Islet precursor cell (in vitro differentiated cells): ENCODE results near the gene MYH7.
"Not testable (repeated sequence)": the region's sequence is repeated elsewhere in the genome, so short reads cannot be mapped to it uniquely, and the experiment has no call there.

ENCODE experiments used
- DNase-seq: peaks from one replicate; pipeline ENCODE4 v3.0.0-alpha.2; 2018

The MYH7 gene

DNA sequence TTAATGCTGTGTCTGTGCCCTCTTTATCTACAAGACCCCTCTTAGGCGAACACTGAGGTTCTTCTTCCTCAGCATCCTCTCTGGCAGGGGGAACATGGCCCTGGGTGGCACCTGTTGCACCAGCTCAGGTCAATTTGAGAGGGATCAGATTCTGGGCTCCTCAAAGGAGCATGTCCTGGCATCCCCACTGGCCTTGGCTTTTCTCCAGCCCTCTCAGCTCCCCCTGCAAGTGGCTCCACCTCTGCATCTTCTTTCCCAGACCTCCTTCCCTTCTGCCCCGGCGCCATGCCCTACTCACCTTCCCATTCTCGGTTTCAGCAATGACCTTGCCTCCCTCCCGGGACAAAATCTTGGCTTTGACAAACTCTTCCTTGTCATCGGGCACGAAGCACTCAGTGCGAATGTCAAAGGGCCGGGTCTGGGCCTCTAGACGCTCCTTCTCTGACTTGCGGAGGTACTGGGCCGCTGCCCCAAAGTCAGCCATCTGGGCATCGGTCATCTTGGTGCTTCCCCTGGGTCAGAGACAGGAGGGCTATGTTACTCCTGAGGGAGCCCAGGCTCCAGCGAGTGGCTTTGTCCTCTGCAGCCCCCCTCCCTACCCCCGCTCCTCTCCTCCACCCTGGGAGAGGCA lies 28.6 kb downstream of the MYH7 start:
- DNase-seq: no peak

DNA sequence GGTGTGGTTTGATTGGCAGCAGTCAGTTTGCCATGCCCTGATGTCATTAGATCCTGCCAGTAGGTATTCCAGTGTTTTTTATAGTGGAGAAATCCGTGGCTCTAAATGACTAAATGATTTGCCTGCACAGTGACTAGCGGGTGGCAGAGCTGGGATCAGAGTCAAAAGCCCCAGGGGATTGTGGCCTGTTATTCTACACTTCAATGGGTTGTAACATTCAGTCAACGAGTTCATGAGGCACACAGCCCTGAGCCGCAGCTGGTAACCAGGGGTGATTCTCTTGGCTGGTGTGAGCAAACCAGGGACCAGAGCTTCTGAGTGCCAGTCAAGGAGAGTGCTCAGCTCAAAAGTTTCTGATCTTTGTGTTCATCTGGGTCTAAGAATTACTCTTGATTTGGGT lies 29.2 kb downstream of the MYH7 start:
- DNase-seq: no peak

DNA sequence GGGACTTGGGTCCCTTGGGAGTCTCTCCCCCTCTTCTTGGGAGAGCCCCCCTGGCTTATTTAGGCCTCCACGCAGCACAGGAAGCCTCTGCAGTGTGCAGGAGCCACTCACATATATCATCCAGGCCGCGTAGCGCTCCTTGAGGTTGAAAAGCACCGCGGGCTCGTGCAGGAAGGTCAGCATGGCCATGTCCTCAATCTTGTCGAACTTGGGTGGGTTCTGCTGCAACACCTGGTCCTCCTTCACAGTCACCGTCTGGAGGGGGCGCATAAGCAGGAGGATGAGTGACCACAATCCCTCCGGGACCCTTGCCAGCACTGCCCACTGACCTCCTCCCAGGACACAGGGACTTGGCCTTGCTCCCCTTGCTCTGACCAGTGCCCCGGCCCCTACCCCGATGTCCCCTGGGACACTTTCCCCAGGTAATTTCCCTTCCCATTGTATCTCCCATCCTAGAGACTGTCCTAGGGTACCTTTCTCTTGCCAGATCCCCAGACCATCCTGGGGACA lies 29.9 kb downstream of the MYH7 start:
- DNase-seq: no peak

DNA sequence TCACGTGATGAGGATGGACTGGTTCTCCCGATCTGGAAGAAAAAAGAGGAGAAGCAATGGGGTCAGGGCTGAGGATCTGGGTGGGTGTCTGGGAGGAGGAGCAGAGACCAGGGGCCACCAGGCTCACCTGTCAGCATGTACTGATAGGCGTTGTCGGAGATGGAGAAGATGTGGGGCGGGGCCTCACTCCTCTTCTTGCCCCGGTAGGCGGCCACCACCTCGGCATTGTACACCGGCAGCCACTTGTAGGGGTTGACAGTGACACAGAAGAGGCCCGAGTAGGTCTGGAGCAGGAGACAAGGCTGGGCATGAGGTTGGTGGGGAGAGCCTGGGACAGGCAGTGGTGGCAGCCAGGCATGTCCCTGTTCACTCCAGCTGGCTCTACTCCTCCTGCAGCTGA lies 30.4 kb downstream of the MYH7 start:
- no peak for DNase-seq

DNA sequence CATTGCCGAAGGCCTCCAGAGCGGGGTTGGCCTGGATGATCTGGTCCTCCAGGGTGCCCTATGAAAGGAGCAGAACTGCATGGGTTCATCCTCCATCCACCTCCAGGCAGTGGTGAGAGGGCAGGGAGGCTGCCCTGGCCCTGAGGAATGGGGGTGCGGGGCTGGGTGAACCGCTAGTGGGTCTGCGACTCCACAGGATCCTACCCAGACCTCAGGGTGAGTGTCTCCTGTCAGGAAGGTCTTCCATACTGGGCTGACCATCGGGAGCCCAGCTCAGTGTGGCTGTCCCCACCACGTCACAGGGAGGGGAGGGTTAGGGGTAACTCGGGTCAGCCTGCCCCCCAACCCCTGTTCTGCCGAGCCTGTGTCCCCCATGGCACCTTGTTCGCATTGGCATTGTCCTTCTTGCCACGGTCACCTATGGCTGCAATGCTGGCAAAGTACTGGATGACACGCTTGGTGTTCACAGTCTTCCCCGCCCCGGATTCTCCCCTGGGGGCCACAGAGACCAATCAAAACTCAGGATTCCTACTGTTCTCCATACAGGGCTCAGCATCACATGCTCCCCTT lies 31.0 kb downstream of the MYH7 start:
- no peak for DNase-seq

DNA sequence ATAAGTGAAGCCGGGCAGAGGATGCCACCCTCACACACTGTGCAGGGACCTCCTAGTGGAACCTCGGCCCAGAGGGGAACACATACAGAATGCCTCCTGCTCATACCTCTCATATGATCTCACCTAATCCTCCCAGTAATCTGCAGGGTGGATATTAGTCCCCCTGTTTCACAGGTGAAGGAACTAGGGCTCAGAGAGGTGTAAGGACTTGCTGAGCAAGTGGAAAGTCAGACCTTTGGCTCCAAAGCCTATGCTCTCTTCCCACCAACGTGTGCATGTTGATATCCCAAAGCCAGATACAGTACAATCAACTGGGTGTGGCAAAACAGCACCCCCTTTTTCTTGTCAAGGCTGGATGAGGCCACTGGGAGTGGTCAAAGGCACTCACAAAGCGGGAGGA lies 31.6 kb downstream of the MYH7 start:
- DNase-seq: no peak

DNA sequence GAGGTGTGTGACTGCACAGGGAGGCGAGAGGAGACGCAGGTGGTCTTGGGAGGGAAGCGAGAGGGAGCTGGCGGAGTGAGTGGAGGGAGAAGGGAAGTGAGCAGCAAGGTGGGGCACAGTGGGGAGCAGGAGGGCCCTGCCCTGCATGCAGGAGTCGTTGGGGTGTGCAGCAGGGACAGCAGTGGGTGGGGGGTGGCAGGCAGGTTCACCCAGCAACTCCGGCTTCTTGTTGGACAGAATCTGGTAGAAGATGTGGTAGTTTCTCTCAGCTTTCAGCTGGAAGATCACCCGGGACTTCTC lies 32.4 kb downstream of the MYH7 start:
- no peak for DNase-seq

DNA sequence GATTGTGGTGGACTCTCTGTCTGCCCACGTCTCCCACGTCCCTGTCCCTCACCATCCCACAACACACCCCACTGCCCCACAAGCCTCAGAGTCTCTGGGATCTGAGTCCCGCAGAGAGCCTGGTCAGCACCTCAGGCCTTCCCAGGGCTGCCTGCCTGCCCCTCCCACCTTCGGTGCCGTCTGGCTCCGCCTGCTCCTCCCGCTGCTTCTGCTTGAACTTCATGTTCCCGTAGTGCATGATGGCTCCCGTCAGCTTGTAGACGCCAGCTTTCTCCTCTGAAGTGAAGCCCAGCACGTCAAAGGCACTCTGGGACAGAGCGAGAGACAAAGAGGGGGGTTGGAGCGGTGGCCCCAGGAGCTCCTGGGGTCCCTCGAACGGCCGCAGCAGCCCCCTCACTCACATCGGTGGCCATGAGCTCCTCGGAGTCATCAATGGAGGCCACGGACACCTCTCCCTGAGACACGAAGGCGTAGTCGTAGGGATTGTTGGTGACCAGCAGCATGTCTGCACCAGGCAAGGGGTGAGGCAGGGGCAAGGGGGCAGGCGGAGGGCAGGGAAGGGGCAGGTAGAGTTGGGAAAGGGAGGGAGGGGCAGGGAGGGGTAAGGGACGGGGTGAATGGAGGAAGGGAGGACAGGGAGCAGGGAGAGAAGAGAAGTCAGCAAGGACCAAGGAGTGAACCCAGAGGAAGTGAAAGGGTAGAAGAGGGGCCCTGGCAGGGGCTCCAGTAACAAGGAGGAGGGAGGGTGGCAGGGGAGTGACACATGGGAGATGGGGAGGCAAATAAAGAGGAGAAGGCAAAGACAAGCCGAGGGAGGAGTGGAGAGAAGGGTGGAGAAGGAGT lies 32.9 kb downstream of the MYH7 start:
- no peak for DNase-seq

DNA sequence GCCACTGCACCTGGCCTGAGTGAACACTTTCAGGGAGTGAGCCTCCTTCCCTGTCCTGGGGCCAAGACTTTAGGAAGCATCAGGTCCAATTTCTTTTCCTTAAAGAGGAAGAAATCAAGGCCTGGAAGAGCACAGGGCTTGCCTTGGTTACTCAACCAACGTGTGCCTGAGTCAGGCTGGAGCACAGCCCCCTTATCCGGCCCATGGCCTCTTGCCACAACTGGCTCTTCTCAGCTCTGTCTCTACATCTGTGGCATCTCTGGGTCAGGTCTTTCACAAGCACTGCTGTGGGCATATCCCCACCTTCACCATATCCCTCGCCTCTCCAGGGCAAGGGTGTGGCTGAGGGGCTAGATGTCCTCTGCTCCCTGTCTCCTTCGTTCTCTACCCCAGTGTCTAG lies 34.2 kb downstream of the MYH7 start:
- DNase-seq: no peak

DNA sequence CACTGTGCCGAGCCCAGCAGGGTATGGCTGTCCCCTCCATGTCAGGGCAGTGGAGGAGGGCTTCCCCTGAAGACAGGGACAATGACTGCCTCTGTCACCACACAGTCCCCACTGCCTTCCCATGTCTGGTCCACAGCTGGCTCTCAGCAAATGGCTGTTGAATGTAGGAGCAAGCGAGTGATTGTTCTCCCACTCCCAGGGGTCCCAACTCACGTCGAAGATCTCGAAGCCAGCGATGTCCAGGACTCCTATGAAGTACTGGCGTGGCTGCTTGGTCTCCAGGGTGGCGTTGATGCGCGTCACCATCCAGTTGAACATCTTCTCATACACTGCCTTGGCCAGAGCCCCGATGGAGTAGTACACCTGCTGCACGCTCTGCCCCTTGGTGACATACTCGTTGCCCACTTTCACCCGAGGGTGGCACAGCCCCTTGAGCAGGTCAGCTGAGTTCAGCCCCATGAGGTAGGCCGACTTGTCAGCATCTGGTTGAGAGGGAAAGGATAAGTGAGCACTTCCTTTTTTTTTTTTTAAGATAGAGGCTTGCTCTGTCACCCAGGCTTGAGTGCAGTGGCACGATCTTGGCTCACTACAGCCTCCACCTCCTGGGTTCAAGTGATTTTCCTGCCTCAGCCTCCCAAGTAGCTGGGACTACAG lies 34.8 kb downstream of the MYH7 start:
- DNase-seq: not testable (repeated sequence)

DNA sequence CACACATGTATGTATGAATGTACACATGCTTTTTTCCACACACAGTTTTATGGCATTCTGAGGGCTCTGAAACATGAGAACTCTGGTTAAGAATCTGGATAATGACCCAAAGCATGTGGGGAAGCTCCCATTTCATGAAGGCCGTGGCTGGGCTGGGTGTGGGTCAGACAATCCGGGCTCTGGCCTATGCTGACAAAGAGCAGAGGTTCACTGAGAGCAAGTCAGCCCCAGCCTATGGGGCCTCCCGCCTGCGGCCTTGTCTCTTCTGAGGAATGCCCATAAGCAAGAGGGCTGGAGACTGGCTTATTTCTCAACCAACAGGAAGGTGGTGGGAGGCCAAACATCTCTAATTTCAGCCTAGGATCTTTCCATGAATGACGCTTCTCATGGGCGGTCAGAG lies 35.9 kb downstream of the MYH7 start:
- DNase-seq: no peak

DNA sequence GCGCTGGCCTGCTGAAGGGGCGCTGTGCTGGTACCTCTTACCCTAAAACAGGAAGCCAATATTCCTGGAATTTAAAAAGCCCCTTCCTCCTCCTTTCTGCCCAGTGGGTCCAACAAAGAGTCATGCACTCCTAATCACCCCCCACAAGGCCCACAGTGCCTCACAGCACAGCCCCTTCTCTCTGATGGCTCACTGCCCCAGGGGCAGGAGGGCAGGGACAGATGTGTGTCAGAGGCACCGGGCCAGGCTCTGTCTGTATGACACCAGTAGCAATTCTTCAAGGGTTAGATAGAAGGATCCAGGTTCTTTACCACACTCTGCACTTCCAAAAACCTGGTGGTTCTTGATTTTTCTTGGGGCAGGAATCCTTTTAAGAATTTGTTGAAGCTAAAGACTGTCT lies 36.3 kb downstream of the MYH7 start:
- no peak for DNase-seq

DNA sequence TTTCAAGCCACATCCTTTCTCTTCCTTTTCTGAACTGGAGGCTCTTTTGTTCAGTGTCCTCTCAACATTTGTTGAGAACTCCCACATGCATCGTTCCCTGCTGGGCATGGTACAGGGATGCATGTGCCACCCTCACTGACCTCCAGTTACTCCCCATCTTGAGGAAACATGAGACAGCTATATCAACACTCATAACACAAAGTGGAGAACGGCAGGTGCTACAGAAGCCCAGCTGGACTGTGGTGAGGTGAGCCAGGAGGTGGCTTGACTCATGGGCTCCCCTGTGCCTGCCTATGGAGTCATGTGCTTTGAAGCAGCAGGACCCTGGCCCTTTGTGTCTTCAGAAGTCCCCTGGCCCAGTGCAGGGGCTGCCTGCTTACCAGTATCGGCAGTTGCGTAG lies 37.1 kb downstream of the MYH7 start:
- DNase-seq: no peak

DNA sequence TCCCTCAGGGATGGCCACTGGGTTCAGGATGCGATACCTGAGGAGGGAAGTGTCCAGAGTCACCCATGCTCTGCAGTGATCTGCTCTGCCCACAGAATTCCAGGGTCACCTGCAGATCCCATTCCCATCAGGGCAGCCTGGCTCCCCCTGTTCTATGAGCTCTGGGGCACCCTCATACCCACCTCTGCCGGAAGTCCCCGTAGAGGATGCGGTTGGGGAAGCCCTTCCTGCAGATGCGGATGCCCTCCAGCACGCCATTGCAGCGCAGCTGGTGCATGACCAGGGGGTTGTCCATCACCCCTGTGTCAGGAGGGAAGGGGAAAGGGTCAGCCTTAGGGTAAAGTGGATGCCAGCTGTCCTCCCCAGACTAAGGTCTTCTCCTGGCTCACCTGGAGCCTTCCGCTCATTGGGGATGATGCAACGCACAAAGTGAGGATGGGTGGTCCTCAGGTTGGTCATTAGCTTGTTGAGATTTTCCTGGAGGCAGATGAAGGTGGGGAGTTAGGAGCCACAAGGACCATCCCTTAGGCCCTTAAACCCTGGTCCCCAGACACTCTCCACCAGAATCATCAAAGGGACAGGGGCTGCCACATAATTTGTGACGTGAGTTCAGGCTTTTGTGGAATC lies 38.6 kb downstream of the MYH7 start:
- DNase-seq: no peak

DNA sequence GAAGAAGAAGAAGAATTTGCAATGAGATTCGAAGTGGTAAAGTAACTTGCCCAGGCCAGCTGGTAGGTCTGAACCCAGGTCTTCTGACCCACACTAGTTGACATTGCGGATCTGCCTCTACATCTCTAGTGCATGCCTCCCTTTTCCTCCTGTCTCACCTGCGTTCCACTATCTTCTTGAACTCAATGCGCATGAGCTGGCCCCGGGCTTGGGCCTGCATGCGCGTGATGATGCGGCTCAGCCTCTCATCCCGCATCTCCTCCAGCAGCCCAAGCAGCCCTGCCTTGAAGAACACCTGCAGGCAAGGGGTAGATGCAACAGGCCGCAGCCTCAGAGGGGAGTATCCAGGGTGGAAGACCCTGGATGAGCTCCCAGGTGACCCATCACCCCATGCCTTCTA lies 39.3 kb downstream of the MYH7 start:
- DNase-seq: no peak

DNA sequence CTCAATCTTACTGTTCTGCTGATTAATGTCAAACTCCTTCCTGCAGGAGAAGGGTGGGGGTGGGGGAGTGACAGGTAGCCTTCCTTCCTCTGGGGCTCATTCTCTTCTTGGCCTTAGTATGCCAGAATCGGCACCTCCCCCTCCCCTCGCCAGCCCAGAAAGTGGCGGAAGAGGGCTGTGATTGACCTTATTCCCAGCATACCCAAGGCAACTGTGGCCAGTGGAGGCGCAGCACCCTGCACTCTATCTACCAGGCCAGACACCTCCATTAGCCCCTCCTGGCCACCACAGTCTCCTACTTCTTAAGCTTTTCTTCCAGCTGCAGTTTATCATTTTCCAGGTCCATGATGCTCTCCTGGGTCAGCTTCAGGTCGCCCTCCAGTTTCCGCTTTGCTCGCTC lies 42.8 kb downstream of the MYH7 start:
- no peak for DNase-seq

DNA sequence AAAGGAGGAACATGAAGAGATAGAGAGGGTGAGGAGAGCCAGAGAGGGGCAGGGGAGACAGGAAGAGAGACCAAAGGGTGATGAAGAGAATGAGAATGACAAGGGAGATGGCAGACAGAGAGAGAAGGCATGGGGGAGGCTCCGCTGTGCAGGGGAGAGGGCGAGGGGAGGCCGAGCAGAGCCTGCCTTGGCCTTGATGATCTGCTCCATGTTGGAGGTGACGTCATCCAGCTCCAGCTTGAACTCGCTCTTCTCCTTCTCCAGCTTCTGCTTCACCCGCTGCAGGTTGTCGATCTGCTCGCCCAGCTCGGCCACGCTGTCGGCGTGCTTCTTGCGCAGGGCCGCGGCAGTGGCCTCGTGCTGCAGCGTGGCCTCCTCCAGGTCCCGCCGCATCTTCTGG lies 45.6 kb downstream of the MYH7 start:
- DNase-seq: not testable (repeated sequence)

DNA sequence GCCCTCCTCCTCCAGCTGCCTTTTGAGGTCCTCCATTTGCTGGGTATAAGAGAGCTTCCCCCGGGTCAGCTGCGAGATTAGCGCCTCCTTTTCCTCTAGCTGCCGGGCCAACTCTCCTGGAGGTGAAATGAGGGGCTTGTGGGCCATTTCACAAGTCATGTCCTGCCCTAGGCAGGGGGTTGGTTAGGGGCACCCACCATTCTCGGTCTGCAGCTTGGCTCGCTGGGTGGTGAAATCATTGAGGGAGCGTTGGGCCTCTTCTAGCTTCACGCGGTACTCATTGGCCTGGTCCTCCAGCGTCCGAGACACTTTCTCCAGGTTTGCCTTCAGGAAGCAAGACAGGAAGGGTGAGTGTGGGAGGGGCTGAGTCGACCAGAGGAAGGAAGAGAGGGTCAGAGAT lies 46.1 kb downstream of the MYH7 start:
- no peak for DNase-seq

DNA sequence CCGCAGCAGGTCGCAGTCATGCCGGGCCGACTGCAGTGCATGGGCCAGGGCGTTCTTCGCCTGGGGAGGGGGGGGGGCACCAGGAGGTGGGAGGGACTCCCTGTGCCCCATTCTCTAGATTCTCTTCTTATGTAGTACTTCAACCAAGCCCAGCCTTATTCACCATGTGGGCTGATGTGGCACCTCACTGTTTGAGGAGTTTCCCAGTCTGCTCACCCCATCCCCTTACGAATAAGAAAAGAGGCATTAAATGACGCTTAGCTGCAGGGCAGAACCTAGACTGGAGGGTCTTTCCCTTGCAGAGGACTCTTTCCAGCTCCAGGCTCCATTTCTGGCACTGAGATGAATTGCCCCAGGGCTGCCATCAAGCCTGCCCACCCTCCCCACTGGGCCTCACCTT lies 46.5 kb downstream of the MYH7 start:
- no peak for DNase-seq

DNA sequence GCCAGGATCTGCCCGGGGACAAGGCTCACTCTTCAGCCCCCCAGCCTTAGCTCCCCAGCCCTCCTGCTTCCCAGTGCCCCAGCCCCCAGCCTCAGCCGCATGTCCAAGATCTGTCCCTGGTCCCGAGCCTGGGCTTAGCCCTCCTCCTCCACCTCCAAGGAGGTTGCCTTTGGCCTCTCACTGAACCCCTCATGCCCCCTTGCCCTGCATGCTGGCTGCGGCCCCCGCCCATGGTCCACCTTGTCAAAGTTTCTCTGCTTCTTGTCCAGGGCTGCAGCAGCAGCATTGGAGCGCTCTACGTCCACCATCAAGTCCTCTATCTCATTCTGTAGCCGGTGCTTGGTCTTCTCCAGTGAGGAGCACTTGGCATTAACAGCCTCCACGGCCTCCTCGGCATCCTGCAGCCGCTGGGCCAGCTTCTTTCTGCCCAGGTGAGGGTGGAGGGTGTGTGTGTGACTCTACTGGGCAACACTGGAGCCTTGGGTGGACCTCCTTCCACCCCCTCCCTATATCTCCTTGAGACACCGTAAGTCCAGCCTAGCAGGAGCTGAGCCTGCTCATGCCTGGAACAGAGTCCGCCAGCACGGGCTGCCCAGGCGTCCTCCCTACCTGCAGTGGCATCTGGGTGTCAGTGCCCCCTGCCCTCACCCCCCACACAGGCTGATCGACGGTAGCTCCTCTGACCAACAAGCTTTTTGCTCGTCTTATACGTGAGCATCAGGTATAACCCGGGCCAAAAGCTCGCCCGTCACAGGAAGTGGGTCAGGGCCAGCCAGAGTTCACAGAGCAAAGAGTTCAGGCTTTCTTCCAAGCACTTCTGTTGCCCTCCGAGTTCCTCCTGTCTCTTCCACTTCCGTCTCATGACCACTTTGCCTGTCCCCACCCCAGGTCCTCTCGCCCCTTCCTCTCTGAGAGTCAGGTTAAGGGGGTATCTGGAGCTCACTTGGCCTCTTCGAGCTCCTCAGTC lies 47.3 kb downstream of the MYH7 start:
- DNase-seq: no peak

DNA sequence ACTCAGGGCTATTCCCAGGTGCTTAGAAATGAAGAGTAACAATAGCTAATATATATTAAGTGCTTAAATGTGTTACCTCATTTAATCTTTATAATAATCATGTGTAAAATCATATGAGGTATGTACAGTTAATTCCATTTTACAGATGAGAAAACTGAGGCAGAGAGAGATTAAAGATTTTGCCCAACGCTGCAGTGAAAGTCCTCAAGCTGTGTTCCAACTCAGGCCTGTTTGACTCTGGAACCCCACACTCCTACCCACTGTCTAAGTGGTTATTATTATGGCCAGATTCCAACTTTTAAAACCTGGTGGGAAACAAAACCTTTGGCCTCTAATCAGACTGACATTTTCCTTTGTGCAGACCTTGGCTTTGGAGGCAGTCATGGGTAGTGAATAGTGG lies 48.5 kb downstream of the MYH7 start:
- no peak for DNase-seq

DNA sequence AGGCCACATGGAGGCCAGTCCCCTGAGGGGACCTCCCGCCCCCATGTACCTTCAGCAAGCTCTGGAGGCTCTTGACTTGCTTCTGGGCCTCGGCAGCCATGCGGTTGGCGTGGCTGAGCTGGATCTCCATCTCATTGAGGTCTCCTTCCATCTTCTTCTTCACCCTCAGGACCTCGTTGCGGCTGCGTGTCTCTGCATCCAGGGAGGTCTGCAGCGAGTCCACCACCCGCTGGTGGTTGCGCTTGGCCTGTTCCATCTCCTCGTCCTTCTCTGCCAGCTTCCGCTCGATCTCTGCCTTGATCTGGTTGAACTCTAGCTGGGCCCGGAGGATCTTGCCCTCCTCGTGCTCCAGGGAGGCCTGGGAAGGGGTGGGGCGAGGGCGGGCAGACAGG lies 49.2 kb downstream of the MYH7 start:
- not testable (repeated sequence) for DNase-seq
